ENCODE data around the gene TOR1AIP2.

The TOR1AIP2 gene

GRCh38 chr1:179825798-179826460 lies 51.7 kb downstream of the TOR1AIP2 start:
- DNase-seq (ENCODE audit: low read depth in 2 of 2): no peak

DNA sequence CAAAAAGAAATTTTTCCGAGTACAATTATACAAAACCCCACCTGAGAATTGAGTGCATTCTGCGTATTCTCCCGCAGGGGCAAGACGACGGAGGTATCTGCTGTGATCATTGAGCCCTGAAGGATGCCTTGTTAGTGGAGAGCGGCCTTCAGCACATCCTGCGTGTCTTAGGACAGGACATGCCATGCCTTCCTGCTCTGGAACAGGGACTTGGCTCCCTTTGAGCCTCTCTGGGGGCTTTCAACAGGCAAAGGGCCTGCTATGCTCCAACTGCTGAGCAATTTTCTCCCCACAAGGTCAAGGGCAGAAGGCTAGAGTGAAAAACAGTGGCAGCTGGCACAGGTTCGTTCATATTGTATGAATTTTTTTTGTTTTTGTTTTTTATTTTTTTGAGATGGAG lies 52.4 kb downstream of the TOR1AIP2 start:
- no peak for DNase-seq (ENCODE audit: low read depth in 2 of 2)

GRCh38 chr1:179824265-179824664 lies 53.3 kb downstream of the TOR1AIP2 start:
- DNase-seq (ENCODE audit: low read depth in 2 of 2): no peak

GRCh38 chr1:179823693-179824092 lies 53.9 kb downstream of the TOR1AIP2 start:
- DNase-seq (ENCODE audit: low read depth in 2 of 2): no peak

DNA sequence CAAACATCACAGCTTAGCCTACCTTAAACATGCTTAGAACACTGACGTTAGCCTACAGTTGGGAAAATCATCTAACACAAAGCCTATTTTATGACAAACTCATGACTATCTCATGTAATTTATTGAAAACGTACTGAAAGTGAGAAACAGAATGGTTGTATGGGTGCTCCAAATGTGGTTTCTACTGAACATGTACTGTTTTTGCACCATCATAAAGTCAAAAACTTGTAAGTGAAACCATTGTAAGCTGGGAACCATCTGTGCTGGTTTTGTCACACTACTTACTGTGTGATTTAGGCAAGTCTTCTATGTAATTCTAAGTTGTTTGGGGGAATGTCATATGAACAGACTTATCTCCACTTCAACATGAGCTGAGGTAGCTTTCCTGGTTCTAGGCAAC lies 55.5 kb downstream of the TOR1AIP2 start:
- no peak for DNase-seq (ENCODE audit: low read depth in 2 of 2)

GRCh38 chr1:179821524-179821923 lies 56.1 kb downstream of the TOR1AIP2 start:
- no peak for DNase-seq (ENCODE audit: low read depth in 2 of 2)

GRCh38 chr1:179820226-179820970 lies 57.2 kb downstream of the TOR1AIP2 start:
- no peak for DNase-seq (ENCODE audit: low read depth in 2 of 2)

GRCh38 chr1:179818743-179819173 lies 58.8 kb downstream of the TOR1AIP2 start:
- DNase-seq (ENCODE audit: low read depth in 2 of 2): no peak

GRCh38 chr1:179818260-179818659 lies 59.3 kb downstream of the TOR1AIP2 start:
- no peak for DNase-seq (ENCODE audit: low read depth in 2 of 2)

DNA sequence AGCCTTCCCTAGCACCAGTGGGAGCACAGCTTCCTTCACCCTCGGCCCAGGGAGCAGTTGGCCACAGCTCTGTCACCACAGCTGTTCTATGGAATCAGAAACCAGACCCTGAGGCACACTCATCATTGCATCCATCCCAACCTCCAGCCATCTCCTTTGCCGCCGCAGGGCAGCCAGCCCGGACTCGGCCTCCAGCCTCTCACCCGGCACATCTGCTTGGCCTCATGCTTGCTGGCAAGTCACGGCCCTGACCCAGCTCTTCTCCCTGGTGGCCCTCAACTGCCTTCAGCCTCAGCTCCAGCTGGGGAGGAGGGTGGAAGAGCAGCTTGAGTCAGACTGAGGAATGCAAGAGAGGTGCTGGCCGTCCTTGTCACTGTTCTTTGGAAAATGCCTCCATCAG lies 59.8 kb downstream of the TOR1AIP2 start:
- no peak for DNase-seq (ENCODE audit: low read depth in 2 of 2)

DNA sequence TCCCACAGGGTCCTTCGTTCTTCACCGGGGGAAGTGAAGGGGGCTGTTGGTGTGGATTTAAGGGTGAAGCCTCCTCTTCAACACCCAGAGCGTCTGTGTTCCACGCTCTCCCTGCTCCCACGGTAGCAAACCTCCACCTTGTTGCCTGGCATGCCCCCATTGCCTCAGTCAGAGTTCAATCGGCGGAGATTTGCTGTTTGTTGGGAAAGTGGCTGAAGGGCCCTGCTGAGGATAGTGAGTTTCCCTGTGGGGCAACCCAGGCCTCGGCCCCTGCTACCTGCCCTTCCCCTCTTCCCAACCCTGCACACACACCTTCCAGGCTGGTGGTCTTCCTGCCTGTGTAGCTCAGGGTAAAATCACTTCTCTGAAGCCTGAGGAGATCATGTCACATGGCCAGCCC lies 60.5 kb downstream of the TOR1AIP2 start:
- no peak for DNase-seq (ENCODE audit: low read depth in 2 of 2)

- DNase-seq (ENCODE audit: low read depth in 2 of 2): no peak
Observed at GRCh38 chr1:179816196-179816960, 61.2 kb downstream of the TOR1AIP2 start.

DNA sequence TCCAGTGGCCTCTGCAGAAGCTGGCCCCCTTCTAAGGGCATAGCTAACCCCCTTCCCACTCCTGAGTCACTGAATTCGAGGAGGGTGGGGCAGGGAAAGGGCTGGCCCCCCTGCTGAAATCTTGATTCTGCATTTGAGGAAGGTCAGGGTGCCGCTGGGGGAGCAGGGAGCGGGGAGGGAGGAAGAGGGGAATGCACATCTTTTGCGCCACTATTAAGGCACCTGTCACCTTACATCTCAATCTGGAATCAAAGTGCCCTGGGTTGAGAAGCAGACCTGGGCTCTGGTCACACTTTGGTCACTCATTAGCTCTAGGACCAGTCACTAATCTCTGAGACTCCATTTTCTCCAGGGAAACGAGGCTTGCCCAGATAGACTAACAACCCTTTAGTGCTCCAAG lies 62.0 kb downstream of the TOR1AIP2 start:
- no peak for DNase-seq (ENCODE audit: low read depth in 2 of 2)

- no peak for DNase-seq (ENCODE audit: low read depth in 2 of 2)
Observed at GRCh38 chr1:179814546-179814838, 63.1 kb downstream of the TOR1AIP2 start.

- no peak for DNase-seq (ENCODE audit: low read depth in 2 of 2)
Observed at GRCh38 chr1:179813626-179814545, 63.7 kb downstream of the TOR1AIP2 start.

- no peak for DNase-seq (ENCODE audit: low read depth in 2 of 2)
Observed at GRCh38 chr1:179812501-179813292, 64.9 kb downstream of the TOR1AIP2 start.

- no peak for DNase-seq (ENCODE audit: low read depth in 2 of 2)
Observed at GRCh38 chr1:179810367-179810715, 67.3 kb downstream of the TOR1AIP2 start.

GRCh38 chr1:179809506-179810366 lies 67.9 kb downstream of the TOR1AIP2 start:
- DNase-seq (ENCODE audit: low read depth in 2 of 2): peak; percentile 24 to 48

GRCh38 chr1:179808503-179808902 lies 69.1 kb downstream of the TOR1AIP2 start:
- DNase-seq (ENCODE audit: low read depth in 2 of 2): no peak

Data from stimulated activated CD4-positive, alpha-beta T cell treated with anti-CD3 and anti-CD28 coated beads, Interleukin-15, amount 100 ng/mL, for 48 hours (primary cell).